Stimulated activated CD4-positive, alpha-beta T cell treated with anti-CD3 and anti-CD28 coated beads, TNF-alpha, amount 100 ng/mL, for 1 hour (primary cell): ENCODE results near the gene KCTD1.

Experiments
- DNase-seq, 3 donors: peaks; one replicate each; pipeline ENCODE4 v3.0.0-alpha.2; 2020; ENCODE audit warnings: low read depth in 3 of 3, low spot score in 1 of 3

Gene KCTD1

DNA sequence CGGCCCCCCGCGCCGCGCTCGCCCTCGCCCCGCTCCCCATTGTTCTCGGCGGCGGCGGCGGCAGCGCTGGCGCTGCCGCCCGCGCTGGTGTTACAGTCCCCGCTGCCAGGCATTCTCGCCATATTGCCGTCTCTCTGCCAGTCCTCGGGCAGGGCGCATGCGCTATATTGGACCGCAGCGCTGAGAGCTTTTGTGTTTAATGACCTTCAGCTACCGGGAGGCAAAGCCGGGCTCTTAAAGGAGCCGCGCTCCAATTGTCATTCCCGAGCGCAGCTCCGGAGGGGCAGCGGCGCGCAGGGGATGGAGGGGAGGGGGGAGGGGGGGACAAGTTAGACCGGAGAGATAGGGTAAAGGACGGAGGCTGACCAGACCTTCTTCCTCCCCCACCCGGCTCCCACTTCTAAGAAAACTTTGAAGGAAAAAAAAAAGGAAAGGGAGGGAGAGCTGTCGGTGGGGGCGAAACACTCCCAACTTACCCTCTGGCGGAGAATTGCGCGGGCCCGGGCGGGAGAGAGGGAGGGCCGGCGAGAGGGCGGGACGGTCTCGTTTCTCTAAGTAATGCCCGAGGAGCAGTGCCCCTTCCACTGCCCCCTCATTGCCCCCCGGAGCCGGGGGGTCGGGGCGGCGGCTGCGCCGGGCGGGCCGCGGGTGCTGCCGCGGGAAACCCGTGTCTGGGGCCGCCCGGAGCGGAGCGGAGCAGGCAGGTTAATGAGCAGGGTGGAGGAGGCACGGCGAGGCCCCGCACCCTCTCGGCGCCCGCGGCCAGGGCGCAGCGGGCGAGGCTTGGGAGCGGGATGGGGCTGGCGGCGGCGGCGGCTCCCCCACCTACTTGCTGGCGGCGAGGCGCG lies at the start of gene KCTD1:
TSS of gene KCTD1 (minus strand) at position 139 of the 848 bp plus-strand sequence. CDS start at position 122, 17 bp downstream.
- DNase-seq = peak; percentile 14 to 51 (median 32)

DNA sequence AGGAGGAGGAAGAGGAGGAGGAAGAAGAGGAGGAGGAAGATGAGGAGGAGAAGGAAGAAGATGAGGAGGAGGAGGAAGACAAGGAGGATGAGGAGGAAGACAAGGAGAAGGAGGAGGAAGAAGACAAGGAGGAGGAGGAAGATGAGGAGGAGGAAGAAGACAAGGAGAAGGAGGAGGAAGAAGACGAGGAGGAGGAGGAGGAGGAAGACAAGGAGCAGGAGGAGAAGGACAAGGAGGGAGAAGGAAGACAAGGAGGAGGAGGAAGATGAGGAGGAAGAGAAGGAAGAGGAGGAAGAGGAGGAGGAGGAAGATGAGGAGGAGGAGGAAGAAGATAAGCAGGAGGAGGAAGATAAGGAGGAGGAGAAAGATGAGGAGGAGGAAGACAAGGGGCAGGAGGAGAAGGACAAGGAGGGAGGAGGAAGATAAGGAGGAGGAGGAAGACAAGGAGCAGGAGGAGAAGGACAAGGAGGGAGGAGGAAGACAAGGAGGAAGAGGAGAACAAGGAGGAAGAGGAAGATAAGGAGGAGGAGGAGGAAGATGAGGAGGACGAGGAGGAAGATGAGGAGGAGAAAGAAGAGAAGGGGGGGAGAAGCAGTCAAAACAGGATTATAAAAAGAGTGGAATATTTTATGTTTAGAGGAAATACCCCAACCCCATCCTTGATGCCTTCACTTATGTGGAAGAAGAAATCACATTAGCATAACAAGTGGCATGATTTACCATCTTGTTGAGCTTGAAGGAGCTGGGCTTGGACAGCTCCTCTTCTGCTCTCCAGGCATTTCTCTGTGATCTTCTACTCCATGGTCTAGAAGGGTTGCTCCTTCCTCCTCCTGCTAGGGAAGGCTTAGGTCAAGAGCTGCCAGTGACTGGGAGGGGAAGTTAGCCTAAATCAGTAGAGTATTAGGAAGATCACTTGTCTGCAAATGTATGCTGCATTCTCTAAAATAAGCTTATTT lies 45.3 kb upstream of the KCTD1 start:
- DNase-seq = no peak

DNA sequence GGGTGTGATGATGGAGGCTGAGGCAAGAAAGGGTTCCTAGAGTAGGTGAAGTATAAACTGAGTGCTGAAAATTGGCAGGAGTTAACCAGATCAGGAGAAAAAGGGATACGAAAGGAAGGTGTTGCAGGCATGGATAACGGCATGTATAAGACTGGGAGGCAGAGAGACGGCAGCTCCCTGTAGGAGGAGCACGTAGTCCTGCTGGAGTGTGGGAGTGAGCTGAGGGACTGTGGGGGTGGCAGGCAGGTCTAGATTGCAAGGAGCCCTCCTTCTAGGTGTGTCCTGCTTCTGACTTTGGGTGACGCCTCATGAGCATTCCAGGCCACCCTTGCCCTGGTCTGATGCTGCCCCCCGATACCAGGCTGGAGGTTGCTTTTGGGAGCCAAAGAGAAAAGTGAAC lies 36.4 kb upstream of the KCTD1 start:
- no peak for DNase-seq

DNA sequence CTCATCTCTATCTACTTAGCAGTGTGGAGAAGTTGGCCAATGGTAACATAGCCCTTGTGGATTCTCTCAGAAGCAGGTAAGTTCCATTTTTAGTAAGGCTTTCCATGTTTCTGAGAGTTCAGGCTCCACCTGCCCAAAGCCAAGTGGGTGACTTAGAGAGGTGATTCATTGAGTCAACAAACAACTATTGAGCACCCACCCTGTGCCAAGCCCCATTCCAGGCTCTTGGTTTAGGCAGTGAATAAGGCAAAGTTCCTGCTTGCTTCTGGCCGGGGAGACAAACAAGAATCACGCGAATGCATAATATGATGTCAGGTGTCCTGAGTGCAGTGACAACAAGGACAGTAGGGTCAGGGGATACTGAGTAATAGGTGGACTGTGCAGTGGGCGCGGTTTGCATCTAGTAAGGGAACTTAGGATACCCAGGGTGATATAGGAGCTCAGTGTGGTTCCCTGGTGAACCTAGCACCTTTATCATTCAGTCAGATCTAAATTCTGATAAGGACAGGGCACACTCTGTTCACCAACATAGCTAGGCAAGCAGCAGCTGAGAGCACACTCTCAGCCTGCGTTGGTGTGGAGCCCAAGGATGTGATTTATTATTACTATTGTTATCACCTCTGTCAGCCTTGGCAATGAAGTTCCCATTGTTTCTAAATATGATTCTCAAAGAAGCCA lies 31.7 kb upstream of the KCTD1 start:
- DNase-seq = no peak

DNA sequence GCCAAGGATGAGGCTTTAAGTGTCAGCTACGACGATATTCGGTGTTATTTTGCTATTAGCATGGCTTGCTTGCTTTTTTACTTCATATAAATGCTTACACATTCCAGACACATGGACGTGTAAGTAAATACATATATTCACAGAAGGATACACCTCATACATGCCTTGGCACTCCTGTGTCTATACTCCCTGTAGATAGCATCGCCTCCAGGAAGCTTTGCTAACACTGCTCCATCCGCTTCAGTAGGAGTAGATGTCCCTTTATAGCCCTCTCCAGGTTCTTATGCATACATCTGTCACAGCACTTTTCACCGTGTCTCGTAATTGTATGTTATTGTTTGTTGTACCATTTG lies 27.5 kb upstream of the KCTD1 start:
- no peak for DNase-seq

DNA sequence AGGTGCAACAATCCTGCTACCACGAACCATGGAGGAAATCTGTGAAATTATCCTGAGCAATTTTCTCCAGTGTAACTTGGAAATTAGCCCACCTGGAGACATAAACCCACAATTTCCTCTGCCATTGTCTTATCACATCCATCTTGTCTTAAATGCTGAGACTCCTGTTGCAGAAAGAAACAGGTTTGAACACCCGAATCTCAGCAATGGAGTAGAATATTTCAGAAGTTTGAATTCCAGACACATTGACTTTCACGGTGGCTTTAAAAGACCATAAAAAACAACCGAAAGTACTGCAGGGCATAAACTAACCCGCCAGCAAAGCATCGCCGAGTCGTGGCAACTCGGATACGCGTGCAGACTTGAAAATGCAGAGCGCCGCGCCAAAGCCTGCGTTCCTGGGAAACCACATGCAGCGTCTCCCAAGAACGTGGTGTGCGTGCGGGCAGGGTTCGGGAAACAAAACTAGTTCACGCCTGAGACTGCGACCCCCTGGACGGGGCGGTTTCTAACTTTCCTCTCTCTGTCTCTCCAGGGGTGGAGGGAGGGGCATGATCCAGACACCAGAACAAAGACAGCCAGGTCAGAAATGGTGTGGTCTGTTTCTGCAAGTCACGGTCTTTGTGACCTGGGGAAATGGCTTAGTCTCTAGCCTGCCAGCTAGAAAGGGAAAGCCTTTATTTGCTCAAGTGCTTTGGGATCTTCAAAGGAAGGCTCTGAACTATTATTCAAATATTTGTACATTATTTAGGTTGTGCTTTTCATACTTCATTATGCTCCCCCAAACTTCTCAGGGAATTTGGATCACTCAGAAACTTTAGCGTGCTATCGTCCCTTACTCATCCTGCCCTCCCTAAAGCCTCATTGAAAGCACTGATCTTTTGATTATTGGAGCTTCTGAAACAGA lies 26.9 kb upstream of the KCTD1 start:
- no peak for DNase-seq

DNA sequence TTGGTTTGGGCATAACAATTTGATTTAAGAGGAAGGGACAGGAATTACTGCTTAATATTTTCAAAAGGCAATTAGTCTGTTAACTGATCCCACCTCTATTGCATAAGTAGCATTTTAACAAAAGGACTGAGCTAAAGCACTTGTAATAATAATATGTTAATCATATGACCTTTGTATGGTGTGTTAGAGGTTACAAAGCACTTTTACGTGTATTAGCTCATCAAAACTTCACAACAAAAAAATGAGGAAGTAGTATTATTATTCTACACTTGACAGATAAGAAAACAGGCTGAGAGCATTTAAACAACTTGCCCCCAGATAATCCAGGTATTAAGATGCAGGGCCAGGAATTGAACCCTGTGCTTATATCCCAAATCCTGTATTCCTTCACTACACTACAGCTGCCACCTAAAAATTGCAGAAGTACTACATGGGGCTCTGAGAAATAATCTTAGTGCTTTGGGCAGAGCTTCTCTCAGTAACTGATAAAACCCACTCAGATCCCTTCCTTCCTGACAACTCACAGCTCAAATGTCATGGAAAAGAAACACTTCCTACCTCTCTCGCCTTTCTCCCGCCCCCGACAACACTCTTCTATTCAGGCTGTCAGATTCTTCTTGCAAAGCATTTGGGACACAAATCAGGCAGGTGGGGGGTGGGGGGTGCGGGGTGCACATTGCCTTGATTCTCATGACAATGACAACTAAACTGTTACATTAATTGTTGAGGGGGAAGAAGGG lies 20.7 kb upstream of the KCTD1 start:
- no peak for DNase-seq

DNA sequence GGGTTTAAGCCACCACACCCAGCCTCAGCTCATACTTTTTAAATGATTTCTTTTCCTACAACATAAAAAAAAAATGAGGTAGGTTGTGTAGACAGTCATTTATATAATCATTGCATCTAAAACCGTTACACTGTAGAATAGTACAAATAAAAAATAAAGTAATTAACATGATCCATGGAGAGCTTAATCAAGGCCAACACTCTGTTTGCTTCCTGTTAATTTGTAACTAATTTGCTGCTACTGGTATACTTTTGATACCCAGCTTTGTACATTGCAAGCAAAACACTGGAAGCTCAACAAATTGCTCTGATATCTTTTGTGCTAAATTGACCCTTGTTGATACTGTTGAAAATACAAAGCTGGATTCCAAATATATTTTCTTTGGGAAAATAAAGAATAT lies 20.2 kb upstream of the KCTD1 start:
- no peak for DNase-seq

DNA sequence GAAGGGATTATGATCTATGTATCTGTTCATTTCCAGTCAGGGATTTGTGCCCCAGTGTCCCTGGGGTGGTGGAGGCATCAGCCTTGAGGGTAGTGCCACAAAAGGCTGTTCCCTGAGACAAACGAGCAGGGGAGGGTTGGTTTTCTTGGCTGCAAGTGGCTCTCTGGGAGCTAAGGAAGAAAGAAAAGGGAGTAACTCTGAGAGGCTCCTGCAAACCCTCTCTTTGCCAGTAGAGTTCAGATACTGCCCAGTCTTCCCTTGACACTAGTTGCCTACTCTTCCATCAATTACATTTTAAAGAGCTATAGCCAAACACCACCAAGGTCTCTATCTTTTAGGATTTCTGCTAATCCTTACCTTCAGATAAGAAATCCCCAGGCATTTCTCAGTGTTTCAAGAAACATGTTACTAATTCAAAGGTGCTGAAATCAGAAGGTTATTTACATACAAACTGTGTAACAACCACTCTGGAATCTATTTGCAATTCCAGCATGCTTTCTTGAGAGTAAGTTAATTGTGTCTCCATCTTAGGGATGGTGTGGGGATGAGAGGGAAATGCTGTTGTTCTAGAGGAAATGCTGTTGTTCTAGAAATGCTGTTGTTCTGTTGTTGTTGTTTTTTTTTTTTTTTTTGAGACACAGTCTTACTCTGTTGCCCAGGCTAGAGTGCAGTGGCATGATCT lies 18.7 kb upstream of the KCTD1 start:
- DNase-seq = no peak

DNA sequence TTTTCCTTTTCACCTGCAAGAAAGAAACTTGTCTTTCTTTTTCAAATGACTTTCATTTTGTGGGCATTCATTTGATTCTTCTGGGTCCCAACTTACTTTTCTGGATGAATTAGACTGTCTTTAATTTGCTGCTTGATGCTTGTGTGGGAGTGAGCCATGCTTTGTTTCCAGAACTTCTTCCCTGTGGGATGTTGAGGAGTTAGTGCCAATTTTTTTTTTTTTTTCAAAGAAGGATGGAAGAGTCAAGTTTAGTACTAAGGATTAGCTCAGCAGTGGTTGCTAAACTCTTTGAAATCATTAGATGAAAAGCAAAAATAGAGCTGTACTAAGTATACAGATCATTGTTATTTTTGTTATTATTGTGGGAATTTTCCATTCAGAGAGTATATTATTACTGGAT lies 17.2 kb upstream of the KCTD1 start:
- no peak for DNase-seq

DNA sequence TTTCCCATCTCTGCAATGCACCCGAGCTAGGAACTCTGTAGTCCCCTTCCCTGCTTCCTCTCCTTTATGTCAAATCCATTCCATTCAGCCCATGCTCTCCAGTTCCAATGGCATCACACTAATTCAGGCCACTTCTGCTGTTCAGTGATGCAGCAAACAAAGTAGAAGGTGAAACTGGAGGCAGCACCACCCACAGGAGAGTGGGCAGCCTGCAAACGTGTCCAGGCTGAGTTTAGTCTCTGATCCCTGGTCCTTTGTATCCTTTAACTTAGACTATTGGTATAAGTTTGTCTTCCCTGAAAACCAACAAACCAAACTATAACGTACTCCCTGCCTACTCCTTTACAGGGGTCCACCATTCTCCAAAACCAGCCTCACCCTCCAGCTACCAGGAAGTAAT lies 14.7 kb upstream of the KCTD1 start:
- DNase-seq = no peak

DNA sequence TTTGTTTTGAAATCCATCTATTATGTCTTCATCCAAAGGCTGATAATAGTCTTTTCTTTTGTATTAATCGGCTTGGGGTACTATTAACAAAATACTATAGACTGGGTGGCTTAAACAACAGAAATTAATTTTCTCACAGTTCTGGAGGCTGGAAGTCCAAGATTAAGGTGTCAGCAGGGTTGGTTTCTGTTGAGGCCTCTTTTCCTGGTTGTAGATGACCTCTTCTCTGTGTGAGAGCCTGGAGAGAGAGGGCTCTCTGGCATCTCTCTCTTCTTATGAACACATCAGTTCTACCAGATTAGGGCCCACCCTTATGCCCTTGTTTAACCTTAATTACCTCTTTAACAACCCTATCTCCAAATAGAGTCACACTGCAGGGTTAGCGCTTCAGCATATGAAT lies 14.2 kb upstream of the KCTD1 start:
- no peak for DNase-seq

DNA sequence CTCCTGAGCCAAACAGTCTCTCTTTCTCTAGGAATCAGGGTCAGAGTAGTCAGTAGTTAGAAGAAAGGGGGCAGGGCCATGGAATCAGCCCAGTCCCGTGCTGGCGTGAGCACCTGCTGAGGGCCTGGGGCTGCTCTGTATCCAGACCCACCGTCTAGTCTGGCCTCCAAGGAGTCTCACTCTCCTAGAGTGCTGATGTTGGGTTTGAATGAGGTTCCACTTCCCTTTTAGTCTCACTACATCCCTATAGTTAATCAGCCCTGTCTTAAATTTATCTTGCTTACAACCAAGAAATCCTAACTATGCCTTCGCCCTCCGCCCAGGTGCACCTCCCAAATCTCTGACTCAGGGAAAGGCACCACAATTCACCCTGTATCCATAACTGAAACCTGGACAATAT lies 13.4 kb upstream of the KCTD1 start:
- no peak for DNase-seq

DNA sequence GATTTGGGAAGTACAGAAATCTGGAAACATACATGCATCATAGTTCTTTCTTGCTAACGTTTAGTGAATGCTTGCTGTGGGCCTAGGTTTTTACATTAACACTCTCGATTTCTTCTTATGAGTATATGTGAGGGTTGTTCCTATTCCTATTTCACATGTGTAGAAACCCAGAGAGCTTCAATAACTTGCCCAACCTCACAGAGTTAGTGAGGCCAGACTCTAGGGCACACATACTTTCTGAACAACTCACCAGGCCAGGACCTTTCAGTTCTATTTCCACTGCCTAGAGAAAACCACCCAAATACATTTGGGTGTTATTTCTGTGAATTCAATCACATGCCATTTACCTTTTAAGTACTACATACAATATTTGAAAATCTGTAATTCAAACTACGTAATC lies 8.2 kb upstream of the KCTD1 start:
- DNase-seq = no peak

DNA sequence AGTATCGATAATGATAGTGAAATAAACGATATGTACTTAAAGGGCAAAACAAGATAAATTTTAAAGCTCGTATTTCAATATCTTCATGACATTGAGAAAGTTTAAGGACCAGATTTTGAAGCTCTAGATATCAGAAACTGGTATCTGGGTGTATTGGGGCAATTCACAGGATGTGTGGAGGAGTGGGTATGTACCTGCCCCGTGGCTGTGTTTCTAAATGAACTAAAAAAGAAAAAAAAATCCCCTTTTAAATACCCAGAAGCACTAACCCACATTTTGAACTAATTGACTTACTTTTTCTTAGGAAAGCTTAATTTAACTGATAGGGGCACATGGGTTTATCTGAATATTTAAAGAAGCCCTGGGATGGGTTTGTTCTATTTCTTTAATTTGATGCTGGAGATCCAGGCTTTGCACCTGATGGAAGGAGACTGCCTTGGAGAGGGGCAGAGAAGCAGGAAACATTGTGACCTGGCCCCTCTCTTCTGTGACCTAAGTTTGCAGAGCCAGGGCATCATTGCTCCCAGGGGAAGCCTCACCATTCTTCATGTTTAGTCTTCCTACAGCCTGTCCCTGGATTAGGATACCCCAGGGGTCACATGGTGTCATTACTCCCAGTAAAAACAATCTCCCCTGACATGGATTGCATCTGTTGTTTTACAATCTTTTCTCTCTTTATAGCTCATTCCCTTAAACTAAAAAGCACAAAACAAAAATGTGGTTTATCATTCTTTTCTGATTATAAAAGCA lies 7.6 kb upstream of the KCTD1 start:
- no peak for DNase-seq

DNA sequence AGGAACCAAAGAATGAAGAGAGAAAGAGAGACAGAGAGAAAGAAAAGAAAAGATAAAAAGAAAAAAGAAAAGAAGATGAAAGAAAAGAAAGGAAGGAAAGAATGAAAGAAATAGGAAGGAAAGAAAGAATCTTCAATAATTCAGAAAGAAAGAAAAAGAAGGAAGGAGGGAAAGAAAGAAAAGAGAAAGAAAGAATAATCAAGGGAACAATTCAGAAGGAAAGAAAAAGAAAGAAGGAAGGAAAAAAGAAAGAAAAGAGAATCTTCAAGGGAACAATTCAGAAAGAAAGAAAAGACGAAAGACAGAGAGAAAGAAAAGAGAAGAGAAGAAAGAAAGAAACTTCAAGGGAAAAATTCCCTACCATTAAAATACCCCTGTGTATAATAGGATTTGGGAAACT lies 5.6 kb upstream of the KCTD1 start:
- no peak for DNase-seq

DNA sequence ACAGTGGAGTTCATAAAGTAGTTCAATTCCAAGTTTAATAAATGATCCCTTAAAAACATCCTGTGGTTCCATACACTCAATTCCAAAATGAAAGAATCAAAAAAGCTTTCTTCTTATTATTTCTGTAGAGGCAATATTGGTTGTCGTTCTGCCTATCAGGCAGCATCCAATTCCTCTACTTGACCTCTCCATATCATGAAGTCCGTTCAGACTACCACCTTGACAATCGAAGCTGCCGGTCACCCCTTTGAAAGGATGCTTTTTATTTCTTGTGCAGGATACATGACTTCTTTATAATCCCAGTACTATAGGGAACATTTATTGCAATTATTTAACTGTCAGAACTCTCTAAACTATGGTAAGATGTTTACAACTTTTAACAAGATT lies 3.3 kb upstream of the KCTD1 start:
- no peak for DNase-seq

DNA sequence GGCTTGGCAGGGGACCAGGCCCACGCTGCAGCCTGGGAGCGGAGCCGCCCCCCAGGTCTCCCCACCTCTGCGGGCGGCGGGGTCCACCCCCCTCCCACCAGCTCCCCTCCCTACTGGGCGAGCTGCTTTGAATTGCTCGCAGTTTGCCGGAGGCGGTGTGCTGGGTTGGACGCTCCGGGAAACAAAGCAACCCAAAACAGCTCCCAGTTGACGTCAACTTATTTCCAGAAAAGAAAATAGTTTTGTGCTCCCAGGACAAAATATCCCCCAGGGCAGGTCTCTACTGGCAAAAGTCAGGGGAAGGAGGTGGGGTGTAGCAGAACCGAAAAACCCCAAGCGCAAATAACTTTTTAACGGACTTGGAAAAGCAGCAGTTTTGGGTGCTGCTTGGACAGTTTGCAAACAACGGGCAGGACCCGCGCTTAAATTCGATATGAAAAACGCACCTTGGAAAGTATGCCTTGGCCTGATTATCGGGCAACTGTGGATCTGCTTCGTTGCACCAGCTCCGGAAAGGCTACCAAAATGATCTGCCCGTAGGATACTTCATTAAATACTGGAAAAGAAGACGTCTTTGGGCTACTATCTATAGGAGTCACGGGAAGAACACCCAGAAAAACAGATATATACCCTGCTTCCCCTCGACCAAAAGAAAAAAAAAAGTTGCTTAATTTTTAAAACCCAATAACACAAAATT lies 2.8 kb upstream of the KCTD1 start:
- no peak for DNase-seq
